Type B pancreatic cell (in vitro differentiated cells): ENCODE data around the gene TRIO. TPM values are rescaled to one million over a fixed set of nuclear protein-coding genes. Genes with fewer than 3 reads are reported as not detected.

ENCODE experiments used
- DNase-seq: peaks from one replicate; pipeline ENCODE4 v3.0.0; 2021; ENCODE audit warnings: mixed read lengths; ENCODE audit not compliant: unreplicated experiment; ENCODE audit errors: extremely low spot score
- H3K27ac Mint-ChIP-seq: 2 replicates; pipeline ENCODE4 v1.8.0; 2021; ENCODE audit warnings: mild to moderate bottlenecking, mixed read lengths
- H3K27me3 Mint-ChIP-seq: 2 replicates; pipeline ENCODE4 v1.8.0; 2021; ENCODE audit warnings: mixed read lengths
- H3K36me3 Mint-ChIP-seq: 2 replicates; pipeline ENCODE4 v1.8.0; 2021; ENCODE audit warnings: mixed read lengths
- H3K4me1 Mint-ChIP-seq: one replicate; pipeline ENCODE4 v1.8.0; 2021; ENCODE audit warnings: mixed read lengths; ENCODE audit not compliant: unreplicated experiment
- H3K4me3 Mint-ChIP-seq: 2 replicates; pipeline ENCODE4 v1.8.0; 2021; ENCODE audit warnings: mild to moderate bottlenecking, mixed read lengths
- H3K9me3 Mint-ChIP-seq: 2 replicates; pipeline ENCODE4 v1.8.0; 2021; ENCODE audit warnings: mixed read lengths
- total RNA-seq: library from RNA; stranded (reverse); gene quantifications from 2 replicates; pipeline ENCODE4 v1.2.1, GENCODE V29; 2021; ENCODE audit warnings: low replicate concordance
- TF ChIP-seq, protein P1 (sequence below): fragments of 200-600 bp; sonication (generic); conservative IDR thresholded peaks from 2 replicates; pipeline ENCODE4 v1.5.0; 2021; ENCODE audit warnings: antibody characterized with exemption, mild to moderate bottlenecking

The TRIO gene
- total RNA-seq, 1 donor from 2014 or later, result 145 TPM

GRCh38 chr5:14185326-14186058, 42.4 kb downstream of the TRIO start:
- no peaks in the 10 kb centered on the region for H3K9me3 Mint-ChIP-seq
- H3K27me3 Mint-ChIP-seq, result no peaks in the 10 kb centered on the region
- no peaks in the 10 kb centered on the region for H3K36me3 Mint-ChIP-seq
- no peak overlapping the region for H3K27ac Mint-ChIP-seq
- H3K4me3 Mint-ChIP-seq, result peak overlapping the region; percentile 18
- TF ChIP-seq, protein P1, sequence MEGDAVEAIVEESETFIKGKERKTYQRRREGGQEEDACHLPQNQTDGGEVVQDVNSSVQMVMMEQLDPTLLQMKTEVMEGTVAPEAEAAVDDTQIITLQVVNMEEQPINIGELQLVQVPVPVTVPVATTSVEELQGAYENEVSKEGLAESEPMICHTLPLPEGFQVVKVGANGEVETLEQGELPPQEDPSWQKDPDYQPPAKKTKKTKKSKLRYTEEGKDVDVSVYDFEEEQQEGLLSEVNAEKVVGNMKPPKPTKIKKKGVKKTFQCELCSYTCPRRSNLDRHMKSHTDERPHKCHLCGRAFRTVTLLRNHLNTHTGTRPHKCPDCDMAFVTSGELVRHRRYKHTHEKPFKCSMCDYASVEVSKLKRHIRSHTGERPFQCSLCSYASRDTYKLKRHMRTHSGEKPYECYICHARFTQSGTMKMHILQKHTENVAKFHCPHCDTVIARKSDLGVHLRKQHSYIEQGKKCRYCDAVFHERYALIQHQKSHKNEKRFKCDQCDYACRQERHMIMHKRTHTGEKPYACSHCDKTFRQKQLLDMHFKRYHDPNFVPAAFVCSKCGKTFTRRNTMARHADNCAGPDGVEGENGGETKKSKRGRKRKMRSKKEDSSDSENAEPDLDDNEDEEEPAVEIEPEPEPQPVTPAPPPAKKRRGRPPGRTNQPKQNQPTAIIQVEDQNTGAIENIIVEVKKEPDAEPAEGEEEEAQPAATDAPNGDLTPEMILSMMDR, result no peak
- H3K4me1 Mint-ChIP-seq, result peaks cover 56% of the 10 kb centered on the region
- DNase-seq, result no peak

DNA sequence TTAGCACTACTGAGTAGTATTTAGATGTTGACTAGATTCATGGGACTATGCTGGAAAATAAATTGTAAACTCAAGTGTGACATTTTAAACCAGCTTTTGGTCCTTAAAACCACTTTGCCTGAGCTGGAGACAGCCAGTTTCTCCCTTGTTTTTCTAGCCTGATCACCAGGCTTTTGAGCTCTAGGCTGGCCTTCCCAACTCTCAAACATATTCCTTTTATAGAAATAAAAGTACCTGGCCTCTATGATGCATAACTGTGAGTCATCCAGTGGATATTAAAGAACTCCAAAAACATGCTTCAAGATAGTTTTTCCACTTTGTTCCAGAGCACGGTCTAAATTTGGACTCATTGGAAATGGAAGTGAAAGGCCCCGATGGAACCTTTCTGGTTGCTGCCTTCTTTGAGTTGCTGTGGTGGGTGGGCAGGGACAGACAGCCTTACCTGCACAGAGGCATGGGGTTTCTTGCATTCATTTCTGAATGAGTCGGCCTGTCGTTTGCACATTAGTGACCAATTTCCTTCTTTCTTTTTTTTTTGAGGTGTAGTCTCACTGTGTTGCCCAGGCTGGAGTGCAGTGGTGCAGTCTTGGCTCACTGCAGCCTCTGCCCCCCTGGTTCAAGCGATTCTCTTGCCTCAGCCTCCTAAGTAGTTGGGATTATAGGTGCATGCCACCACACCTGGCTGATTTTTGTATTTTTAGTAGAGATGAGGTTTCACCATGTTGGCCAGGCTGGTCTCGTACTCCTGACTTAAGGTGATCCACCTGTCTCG, 43.1 kb downstream of the TRIO start:
- Mint-ChIP-seq H3K27ac (no peak overlapping the region), H3K4me1 (peaks cover 59% of the 10 kb centered on the region), H3K36me3 (no peaks in the 10 kb centered on the region), H3K27me3 (no peaks in the 10 kb centered on the region), H3K9me3 (no peaks in the 10 kb centered on the region), H3K4me3 (no peak overlapping the region)
- TF ChIP-seq, protein P1, result no peak
- DNase-seq, result no peak

DNA sequence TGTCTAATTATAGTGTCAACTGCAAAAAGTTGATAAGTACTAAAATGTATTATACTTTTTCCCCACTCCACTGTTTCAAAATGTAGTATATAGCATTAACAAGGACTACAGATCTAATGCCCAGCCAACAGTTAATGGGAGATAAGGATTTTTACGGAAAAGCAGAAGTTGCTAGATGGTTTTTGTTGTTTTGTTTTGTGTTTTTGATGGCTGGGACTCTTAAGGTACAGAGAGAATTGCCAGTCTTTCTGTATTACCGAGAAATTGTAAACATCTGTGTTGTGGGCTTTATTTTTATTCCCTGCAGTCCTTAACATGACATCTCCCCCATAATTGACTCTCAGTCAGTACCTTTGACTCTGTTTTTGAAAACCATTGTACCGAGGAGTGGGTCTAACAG, 44.0 kb downstream of the TRIO start:
- no peaks in the 10 kb centered on the region for H3K36me3 Mint-ChIP-seq
- no peak overlapping the region for H3K4me3 Mint-ChIP-seq
- H3K27ac Mint-ChIP-seq, result no peak overlapping the region
- no peaks in the 10 kb centered on the region for H3K9me3 Mint-ChIP-seq
- H3K27me3 Mint-ChIP-seq, result no peaks in the 10 kb centered on the region
- DNase-seq, result no peak
- peaks cover 51% of the 10 kb centered on the region for H3K4me1 Mint-ChIP-seq
- TF ChIP-seq, protein P1, result no peak

DNA sequence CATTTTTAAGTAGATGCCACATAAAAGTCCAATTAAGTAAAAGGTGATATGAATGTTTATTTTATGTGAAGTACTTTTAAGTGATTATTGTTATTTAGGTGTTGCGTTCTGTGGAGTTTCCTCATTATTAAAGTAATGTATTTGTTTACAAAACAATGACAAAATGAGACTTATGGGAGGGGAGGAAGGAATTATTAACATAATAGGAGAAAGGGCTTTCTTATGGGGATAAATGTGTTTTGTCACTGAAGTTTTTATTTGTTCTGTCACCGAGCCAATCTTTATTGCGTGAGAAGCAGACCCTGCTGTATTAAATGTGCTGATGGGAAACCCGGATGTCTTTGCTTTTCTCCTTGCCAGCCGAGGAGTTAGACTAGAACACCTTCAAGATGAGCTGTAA, 44.5 kb downstream of the TRIO start:
- TF ChIP-seq, protein P1, result no peak
- Mint-ChIP-seq H3K4me3 (no peak overlapping the region), H3K9me3 (no peaks in the 10 kb centered on the region), H3K36me3 (no peaks in the 10 kb centered on the region), H3K27me3 (no peaks in the 10 kb centered on the region), H3K27ac (no peak overlapping the region), H3K4me1 (peaks cover 51% of the 10 kb centered on the region)
- DNase-seq, result no peak

- H3K4me3 Mint-ChIP-seq, result no peak overlapping the region
- TF ChIP-seq, protein P1, result no peak
- H3K27me3 Mint-ChIP-seq, result no peaks in the 10 kb centered on the region
- H3K4me1 Mint-ChIP-seq, result peaks cover 52% of the 10 kb centered on the region
- no peak for DNase-seq
- no peaks in the 10 kb centered on the region for H3K9me3 Mint-ChIP-seq
- no peaks in the 10 kb centered on the region for H3K36me3 Mint-ChIP-seq
- H3K27ac Mint-ChIP-seq, result no peak overlapping the region
Measured at GRCh38 chr5:14188778-14189177, 45.6 kb downstream of the TRIO start.
